Panc1 (cell line): ENCODE results near the gene MYL5. TPM values are rescaled to one million over a fixed set of nuclear protein-coding genes. Genes with fewer than 3 reads are reported as not detected.

Experiments
- ATAC-seq: fragments of 200-7000 bp; cut with Tn5 transposase; 2 replicates; pipeline ENCODE4 v1.9.1; 2020; ENCODE audit warnings: mild to moderate bottlenecking, moderate library complexity
- BruUV-seq: library from RNA; stranded (reverse); fragments of 400-500 nt; replicated peaks from 2 replicates; lab custom pipeline; 2021; lab: Mats Ljungman, UMichigan
- CTCF ChIA-PET: fragments of 300-600 bp; sonication (Branson Sonifier 250); formaldehyde crosslinking; loops from one replicate; lab custom pipeline; 2022; ENCODE audit warnings: antibody characterized with exemption; lab: Charles Lee
- POLR2A ChIA-PET: fragments of 300-600 bp; sonication (Branson Sonifier 250); formaldehyde crosslinking; loops from one replicate; lab custom pipeline; 2022; ENCODE audit warnings: antibody characterized with exemption; lab: Charles Lee
- DNase-seq: peaks from one replicate; pipeline ENCODE4 v3.0.0-alpha.2; 2010; ENCODE audit warnings: low read depth, low spot score
- H3K27ac ChIP-seq: 2 replicates; pipeline ENCODE4 v1.5.1; 2011; ENCODE audit warnings: mild to moderate bottlenecking, low read length, inconsistent platforms
- H3K27me3 ChIP-seq: fragments of 200-500 bp; sonication (Bioruptor generic); 2 replicates; pipeline ENCODE4 v1.6.0; 2014; ENCODE audit warnings: low read length, inconsistent platforms; ENCODE audit not compliant: control insufficient read depth, insufficient read depth
- H3K36me3 ChIP-seq: fragments of 200-500 bp; sonication (Bioruptor generic); 2 replicates; pipeline ENCODE4 v1.5.1; 2014; ENCODE audit warnings: inconsistent platforms, mild to moderate bottlenecking, low read length, moderate library complexity; ENCODE audit not compliant: control insufficient read depth, insufficient read depth
- H3K4me1 ChIP-seq: 2 replicates; pipeline ENCODE4 v1.5.1; 2011; ENCODE audit warnings: inconsistent platforms, mild to moderate bottlenecking, low read length, moderate library complexity; ENCODE audit not compliant: control insufficient read depth, insufficient read depth
- H3K4me3 ChIP-seq, 2 experiments: 2 replicates each; pipeline ENCODE4 v1.5.1; 2011 to 2012; ENCODE audit warnings: low read depth in 2 of 2, low read length in 2 of 2, mild to moderate bottlenecking in 2 of 2, inconsistent platforms in 1 of 2, moderate library complexity in 1 of 2
- H3K9me3 ChIP-seq: fragments of 200-500 bp; sonication (Bioruptor generic); 2 replicates; pipeline ENCODE4 v1.5.1; 2014; ENCODE audit warnings: low read depth, mild to moderate bottlenecking, inconsistent platforms, low read length, moderate library complexity; ENCODE audit not compliant: control insufficient read depth, insufficient read depth
- POLR2AphosphoS5 ChIP-seq: IDR thresholded peaks from 2 replicates; pipeline ENCODE4 v1.6.1; 2012; ENCODE audit warnings: mild to moderate bottlenecking, low read depth, low read length, moderate library complexity
- SIN3A ChIP-seq: IDR thresholded peaks from 2 replicates; pipeline ENCODE4 v1.6.1; 2012; ENCODE audit warnings: low read depth, mild to moderate bottlenecking, low read length, moderate library complexity, borderline replicate concordance; ENCODE audit not compliant: insufficient read depth
- TCF7L2 ChIP-seq: IDR thresholded peaks from 2 replicates; pipeline ENCODE4 v1.6.1; 2011; ENCODE audit warnings: mild to moderate bottlenecking, low read depth, low read length, inconsistent platforms
- in situ Hi-C: cut with HindIII; loops from 2 replicates; pipeline ENCODE4 v1.10.0; 2016; ENCODE audit warnings: low sequenced_read_pairs, low pct_unique_long_range_greater_than_20kb
- intact Hi-C: fragments of 100-400 bp; cut with micrococcal nuclease; formaldehyde crosslinking; loops from one replicate; pipeline ENCODE4 v1.10.0; 2022; ENCODE audit not compliant: unreplicated experiment
- total RNA-seq: library from RNA; stranded (reverse); gene quantifications from one replicate; pipeline ENCODE4 v1.2.1, GENCODE V29; 2021; ENCODE audit not compliant: unreplicated experiment
- TF ChIP-seq, protein P1 (sequence below), 2 experiments: IDR thresholded peaks; 2 replicates each; pipeline ENCODE4 v1.6.1; 2011 to 2012; ENCODE audit warnings: low read depth in 2 of 2, control low read depth in 1 of 2, low read length in 1 of 2, mild to moderate bottlenecking in 1 of 2, moderate library complexity in 1 of 2; ENCODE audit not compliant: insufficient read depth in 1 of 2
- TF ChIP-seq, protein P2 (sequence below): fragments of 450-650 bp; IDR thresholded peaks from 2 replicates; pipeline ENCODE4 v1.5.1; 2017; ENCODE audit warnings: mild to moderate bottlenecking

Gene MYL5
- total RNA-seq, 1 experiment from 2014 or later = 12.0 TPM

DNA sequence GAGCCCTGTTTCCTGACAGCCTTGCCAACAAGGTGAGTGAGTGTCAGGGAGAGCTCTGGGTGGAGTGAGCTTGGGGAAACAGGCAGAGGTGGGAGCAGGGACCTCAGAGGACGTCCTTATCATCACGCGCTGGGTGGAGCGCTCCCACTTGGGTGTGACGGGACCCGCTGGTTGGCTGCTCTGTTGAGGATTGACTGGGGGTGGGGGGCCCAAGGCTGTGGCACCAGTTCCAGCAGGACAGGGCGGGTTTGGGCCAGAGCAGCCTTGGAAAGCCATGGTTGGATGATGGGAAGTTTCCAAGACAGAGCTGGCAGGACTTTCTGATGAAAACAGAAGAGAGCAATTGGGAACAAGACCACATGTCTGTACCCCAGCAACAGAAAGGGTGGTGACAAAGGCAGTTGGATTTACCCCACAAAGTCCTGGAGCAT lies 28.3 kb downstream of the MYL5 start:
- Histone ChIP-seq H3K36me3 (peaks cover 4% of the 10 kb centered on the region; the same call in 1 of the 2 replicates), H3K27me3 (no peaks in the 10 kb centered on the region), H3K4me1 (peaks cover 4% of the 10 kb centered on the region; the same call in 1 of the 2 replicates), H3K27ac (no peak overlapping the region), H3K4me3 (no peak overlapping the region), H3K9me3 (no peaks in the 10 kb centered on the region)
- DNase-seq = no peak
- intact Hi-C loops (no loop called here), in situ Hi-C loops (no loop called here)
- CTCF ChIA-PET = no interaction called here
- POLR2A ChIA-PET = no interaction called here
- no peak for ATAC-seq
- BruUV-seq = no TSS peak
- no peak for TF ChIP-seq POLR2AphosphoS5
- TF ChIP-seq, protein P1, sequence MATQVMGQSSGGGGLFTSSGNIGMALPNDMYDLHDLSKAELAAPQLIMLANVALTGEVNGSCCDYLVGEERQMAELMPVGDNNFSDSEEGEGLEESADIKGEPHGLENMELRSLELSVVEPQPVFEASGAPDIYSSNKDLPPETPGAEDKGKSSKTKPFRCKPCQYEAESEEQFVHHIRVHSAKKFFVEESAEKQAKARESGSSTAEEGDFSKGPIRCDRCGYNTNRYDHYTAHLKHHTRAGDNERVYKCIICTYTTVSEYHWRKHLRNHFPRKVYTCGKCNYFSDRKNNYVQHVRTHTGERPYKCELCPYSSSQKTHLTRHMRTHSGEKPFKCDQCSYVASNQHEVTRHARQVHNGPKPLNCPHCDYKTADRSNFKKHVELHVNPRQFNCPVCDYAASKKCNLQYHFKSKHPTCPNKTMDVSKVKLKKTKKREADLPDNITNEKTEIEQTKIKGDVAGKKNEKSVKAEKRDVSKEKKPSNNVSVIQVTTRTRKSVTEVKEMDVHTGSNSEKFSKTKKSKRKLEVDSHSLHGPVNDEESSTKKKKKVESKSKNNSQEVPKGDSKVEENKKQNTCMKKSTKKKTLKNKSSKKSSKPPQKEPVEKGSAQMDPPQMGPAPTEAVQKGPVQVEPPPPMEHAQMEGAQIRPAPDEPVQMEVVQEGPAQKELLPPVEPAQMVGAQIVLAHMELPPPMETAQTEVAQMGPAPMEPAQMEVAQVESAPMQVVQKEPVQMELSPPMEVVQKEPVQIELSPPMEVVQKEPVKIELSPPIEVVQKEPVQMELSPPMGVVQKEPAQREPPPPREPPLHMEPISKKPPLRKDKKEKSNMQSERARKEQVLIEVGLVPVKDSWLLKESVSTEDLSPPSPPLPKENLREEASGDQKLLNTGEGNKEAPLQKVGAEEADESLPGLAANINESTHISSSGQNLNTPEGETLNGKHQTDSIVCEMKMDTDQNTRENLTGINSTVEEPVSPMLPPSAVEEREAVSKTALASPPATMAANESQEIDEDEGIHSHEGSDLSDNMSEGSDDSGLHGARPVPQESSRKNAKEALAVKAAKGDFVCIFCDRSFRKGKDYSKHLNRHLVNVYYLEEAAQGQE (IDR thresholded peaks at IDR 0.05; ENCODE audit: insufficient read depth in 1 of 2, low read depth in 2 of 2, low read length in 1 of 2) = no peak
- TF ChIP-seq TCF7L2 = no peak
- TF ChIP-seq SIN3A = no peak
- TF ChIP-seq, protein P2, sequence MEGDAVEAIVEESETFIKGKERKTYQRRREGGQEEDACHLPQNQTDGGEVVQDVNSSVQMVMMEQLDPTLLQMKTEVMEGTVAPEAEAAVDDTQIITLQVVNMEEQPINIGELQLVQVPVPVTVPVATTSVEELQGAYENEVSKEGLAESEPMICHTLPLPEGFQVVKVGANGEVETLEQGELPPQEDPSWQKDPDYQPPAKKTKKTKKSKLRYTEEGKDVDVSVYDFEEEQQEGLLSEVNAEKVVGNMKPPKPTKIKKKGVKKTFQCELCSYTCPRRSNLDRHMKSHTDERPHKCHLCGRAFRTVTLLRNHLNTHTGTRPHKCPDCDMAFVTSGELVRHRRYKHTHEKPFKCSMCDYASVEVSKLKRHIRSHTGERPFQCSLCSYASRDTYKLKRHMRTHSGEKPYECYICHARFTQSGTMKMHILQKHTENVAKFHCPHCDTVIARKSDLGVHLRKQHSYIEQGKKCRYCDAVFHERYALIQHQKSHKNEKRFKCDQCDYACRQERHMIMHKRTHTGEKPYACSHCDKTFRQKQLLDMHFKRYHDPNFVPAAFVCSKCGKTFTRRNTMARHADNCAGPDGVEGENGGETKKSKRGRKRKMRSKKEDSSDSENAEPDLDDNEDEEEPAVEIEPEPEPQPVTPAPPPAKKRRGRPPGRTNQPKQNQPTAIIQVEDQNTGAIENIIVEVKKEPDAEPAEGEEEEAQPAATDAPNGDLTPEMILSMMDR = no peak

DNA sequence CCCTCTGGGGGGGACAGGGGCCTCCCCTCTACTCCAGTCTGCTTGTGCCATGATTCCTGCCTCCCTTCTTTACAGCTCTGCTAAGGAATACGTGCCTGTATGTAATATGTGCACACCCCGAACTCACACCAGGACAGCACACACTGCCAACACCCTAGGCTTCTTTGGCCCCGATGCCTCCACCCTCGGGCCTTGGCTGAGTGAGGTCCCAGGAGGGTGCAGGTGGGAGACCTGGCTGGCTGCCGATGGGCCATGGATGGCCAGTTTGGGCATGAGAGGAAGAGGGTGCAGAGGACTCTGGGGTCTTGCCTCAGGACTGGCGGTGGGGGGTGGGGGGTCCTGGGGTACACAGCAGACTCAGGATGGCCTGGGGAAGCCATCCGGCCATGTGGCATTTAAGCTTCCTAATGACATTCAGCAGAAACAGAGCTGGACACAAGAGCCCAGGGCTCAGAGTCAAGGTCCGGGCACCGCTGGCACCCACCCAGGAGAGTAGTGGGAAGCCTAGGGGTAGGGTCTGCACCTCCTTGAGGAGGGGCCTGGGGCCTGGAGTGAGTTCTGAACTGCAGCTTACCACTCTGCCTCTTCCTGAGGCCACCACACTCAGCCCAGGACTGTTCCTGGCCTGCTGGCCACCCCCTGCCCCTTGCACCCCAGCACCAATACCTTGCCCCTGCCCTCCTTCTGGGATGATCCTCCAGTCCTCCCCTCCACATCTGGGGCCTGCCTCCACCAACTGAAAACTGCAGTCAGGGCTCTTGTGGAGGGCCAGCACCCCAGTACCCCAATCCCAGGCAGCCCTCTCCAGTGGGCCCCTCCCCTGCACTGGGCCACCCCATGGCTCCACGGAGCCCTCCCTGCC lies 29.2 kb downstream of the MYL5 start:
- in situ Hi-C loops (no loop called here), intact Hi-C loops (no loop called here)
- H3K9me3 ChIP-seq = no peaks in the 10 kb centered on the region
- ATAC-seq = no peak
- CTCF ChIA-PET = no interaction called here
- H3K27ac ChIP-seq = no peak overlapping the region
- peaks cover 4% of the 10 kb centered on the region; the same call in 1 of the 2 replicates for H3K4me1 ChIP-seq
- TF ChIP-seq TCF7L2 (no peak), SIN3A (no peak), POLR2AphosphoS5 (no peak)
- TF ChIP-seq, protein P1 (IDR thresholded peaks at IDR 0.05; ENCODE audit: insufficient read depth in 1 of 2, low read depth in 2 of 2, low read length in 1 of 2) = no peak
- TF ChIP-seq, protein P2 = no peak
- no peak for DNase-seq
- H3K27me3 ChIP-seq = no peaks in the 10 kb centered on the region
- POLR2A ChIA-PET = no interaction called here
- peaks cover 4% of the 10 kb centered on the region; the same call in 1 of the 2 replicates for H3K36me3 ChIP-seq
- H3K4me3 ChIP-seq = no peak overlapping the region
- BruUV-seq = no TSS peak
